ENCODE data around the gene ELAC1. TPM values are rescaled to one million over a fixed set of nuclear protein-coding genes. Genes with fewer than 3 reads are reported as not detected.

ELAC1 gene
- total and polyA plus RNA-seq, 2 of the 8 experiments (the other 6 are each of a cell fraction or from before 2014, with no cell fraction given) = 2.3 to 3.4 TPM

- peaks cover 0 to 52% (median 27%) of the 10 kb centered on the region in 4 experiments; a peak in 4 of 8 replicates for H3K36me3 ChIP-seq (ENCODE audit: control insufficient read depth in 2 of 4, insufficient read depth in 4 of 4, low read length in 3 of 4)
- H2AFZ ChIP-seq (ENCODE audit: low read length) = no peak overlapping the region
- H2AK5ac ChIP-seq (ENCODE audit: low read depth, low read length) = no peak overlapping the region
- no peak overlapping the region for H3K14ac ChIP-seq (ENCODE audit: insufficient read length)
- H4K91ac ChIP-seq (replicated peaks; ENCODE audit: insufficient read length, low read length) = no peak overlapping the region
- H3K79me1 ChIP-seq (ENCODE audit: low read depth, low read length) = no peaks in the 10 kb centered on the region
- no peak overlapping the region for H2BK120ac ChIP-seq (replicated peaks; ENCODE audit: low read depth, low read length)
- no peaks in the 10 kb centered on the region for H4K20me1 ChIP-seq (replicated peaks in 1 of 2; ENCODE audit: control insufficient read depth in 1 of 2, insufficient read depth in 2 of 2, low read length in 2 of 2)
- H2BK12ac ChIP-seq (ENCODE audit: low read depth, low read length) = no peak overlapping the region
- H3K56ac ChIP-seq (replicated peaks; ENCODE audit: insufficient read length, low read depth, low read length) = no peak overlapping the region
- FAIRE-seq (no peak), DNase-seq (ENCODE audit: low read depth in 1 of 2, low spot score in 2 of 2) (no peak)
- no peak for TF ChIP-seq HDAC6 (IDR thresholded peaks at IDR 0.05; ENCODE audit: low read depth, low read length)
- TF ChIP-seq USF2 (IDR thresholded peaks at IDR 0.05; ENCODE audit: low read length) = no peak
- no peak for TF ChIP-seq SP2 (IDR thresholded peaks at IDR 0.05; ENCODE audit: low read length)
- no peak for TF ChIP-seq KDM4A (IDR thresholded peaks at IDR 0.05; ENCODE audit: low read depth, low read length, severe bottlenecking)
- no peak for TF ChIP-seq YY1 (IDR thresholded peaks at IDR 0.05; ENCODE audit: low read depth, low read length)
- no peak for TF ChIP-seq CEBPB (IDR thresholded peaks at IDR 0.05; ENCODE audit: low read depth, low read length)
- no peak for TF ChIP-seq SUZ12 (IDR thresholded peaks at IDR 0.05; ENCODE audit: low read length)
- TF ChIP-seq SP4 (IDR thresholded peaks at IDR 0.05; ENCODE audit: low read length) = no peak
- TF ChIP-seq RNF2 (IDR thresholded peaks at IDR 0.05; ENCODE audit: borderline replicate concordance, low read depth, low read length, missing control alignments, poor library complexity, severe bottlenecking) = no peak
- H4K8ac ChIP-seq (ENCODE audit: extremely low read depth, insufficient read depth, low read length) = no peak overlapping the region
- no peak overlapping the region for H3K18ac ChIP-seq (ENCODE audit: extremely low read depth, low read length)
- H3K4me2 ChIP-seq (ENCODE audit: insufficient read depth in 1 of 2, low read depth in 2 of 2, low read length in 2 of 2) = no peak overlapping the region
- no peak overlapping the region for H2BK5ac ChIP-seq (ENCODE audit: low read depth, low read length)
- no peak overlapping the region for H3K23ac ChIP-seq (ENCODE audit: insufficient read length)
- no peaks in the 10 kb centered on the region for H3K4me1 ChIP-seq (replicated peaks in 1 of 4; ENCODE audit: control insufficient read depth in 3 of 4, insufficient read depth in 4 of 4, low read length in 3 of 4)
- H3K27me3 ChIP-seq (replicated peaks in 1 of 4; ENCODE audit: control insufficient read depth in 3 of 4, extremely low read depth in 1 of 4, insufficient read depth in 3 of 4, low read length in 3 of 4) = no peaks in the 10 kb centered on the region
- no peaks in the 10 kb centered on the region for H3K79me2 ChIP-seq (ENCODE audit: control insufficient read depth in 1 of 2, insufficient read depth in 2 of 2, low read length in 2 of 2)
- no peak overlapping the region for H2BK15ac ChIP-seq (ENCODE audit: low read length)
- ChIA-PET POLR2A (ENCODE audit: partially characterized antibody) (no interaction called here), CTCF (ENCODE audit: partially characterized antibody) (interaction anchor here (0.6 kb wide), 1 partner anchor 22 kb away, joined by 3 read pairs; no protein-coding TSS in a partner anchor)
- no peak overlapping the region for H4K5ac ChIP-seq (ENCODE audit: insufficient read length, low read depth, low read length)
- no peak overlapping the region for H3K4ac ChIP-seq (replicated peaks; ENCODE audit: insufficient read length, low read depth, low read length)
- H3K4me3 ChIP-seq (ENCODE audit: extremely low read depth in 1 of 4, insufficient read depth in 2 of 4, low read depth in 3 of 4, low read length in 4 of 4) = no peak overlapping the region
- H3K9ac ChIP-seq (replicated peaks in 1 of 4; ENCODE audit: extremely low read depth in 1 of 4, low read depth in 3 of 4, low read length in 3 of 4) = no peak overlapping the region
- no peak overlapping the region for H2BK20ac ChIP-seq (ENCODE audit: low read length)
- no peaks in the 10 kb centered on the region for H3K23me2 ChIP-seq (ENCODE audit: low read depth, low read length)
- no peak overlapping the region for H3K27ac ChIP-seq (ENCODE audit: low read depth, low read length)
- peaks cover 0 to 4% of the 10 kb centered on the region in 2 experiments; a peak in 1 of 4 replicates for H3K9me3 ChIP-seq (ENCODE audit: insufficient read depth in 2 of 2, low read depth in 1 of 2, low read length in 1 of 2)
Measured at GRCh38 chr18:50926521-50926920, 41.3 kb upstream of the ELAC1 start.

Data from H1 (cell line).